OCI-LY1 (cell line): ENCODE data around the gene VDAC1.
"Not testable (repeated sequence)": the region's sequence is repeated elsewhere in the genome, so short reads cannot be mapped to it uniquely, and the experiment has no call there.

ENCODE experiments used
- H2AFZ ChIP-seq: fragments of 200-600 bp; sonication (generic), shearing (Covaris generic); 2 replicates; pipeline ENCODE4 v1.6.0; 2014; ENCODE audit warnings: antibody characterized with exemption, mild to moderate bottlenecking, low read length
- H3F3A ChIP-seq: fragments of 200-600 bp; sonication (generic), shearing (Covaris generic); 2 replicates; pipeline ENCODE4 v1.6.0; 2014; ENCODE audit warnings: mild to moderate bottlenecking, antibody characterized with exemption, low read length, moderate library complexity; ENCODE audit not compliant: insufficient read depth
- H3K27ac ChIP-seq: fragments of 200-600 bp; sonication (generic); 2 replicates; pipeline ENCODE4 v1.5.1; 2014; ENCODE audit warnings: low read length, mixed run types, mild to moderate bottlenecking, low read depth; ENCODE audit not compliant: poor library complexity, severe bottlenecking
- H3K27me3 ChIP-seq: fragments of 200-600 bp; sonication (generic); 2 replicates; pipeline ENCODE4 v1.6.0; 2014; ENCODE audit warnings: antibody characterized with exemption, mild to moderate bottlenecking, low read length, moderate library complexity; ENCODE audit not compliant: insufficient read depth
- H3K36me3 ChIP-seq: fragments of 200-600 bp; sonication (generic); 2 replicates; pipeline ENCODE4 v1.6.1; 2014; ENCODE audit warnings: mild to moderate bottlenecking, antibody characterized with exemption, low read length, moderate library complexity, mixed read lengths; ENCODE audit not compliant: insufficient read depth
- H3K4me1 ChIP-seq: fragments of 200-600 bp; sonication (generic); 2 replicates; pipeline ENCODE4 v1.5.1; 2014; ENCODE audit warnings: mild to moderate bottlenecking, low read length, moderate library complexity; ENCODE audit not compliant: insufficient read depth, severe bottlenecking
- H3K4me2 ChIP-seq: fragments of 200-600 bp; sonication (generic), shearing (Covaris generic); 2 replicates; pipeline ENCODE4 v1.6.1; 2014; ENCODE audit warnings: low read length
- H3K4me3 ChIP-seq: fragments of 200-600 bp; sonication (generic); 2 replicates; pipeline ENCODE4 v1.5.1; 2014; ENCODE audit warnings: low read length, low read depth, mild to moderate bottlenecking, mixed read lengths; ENCODE audit not compliant: poor library complexity, severe bottlenecking
- H3K79me2 ChIP-seq: fragments of 200-600 bp; shearing (Covaris generic); 2 replicates; pipeline ENCODE4 v1.6.1; 2016; ENCODE audit warnings: mixed run types, low read length, mixed read lengths; ENCODE audit not compliant: insufficient read depth
- H3K9ac ChIP-seq: fragments of 200-600 bp; sonication (generic), shearing (Covaris generic); 2 replicates; pipeline ENCODE4 v1.6.1; 2014; ENCODE audit warnings: mild to moderate bottlenecking, low read length, mixed read lengths
- H3K9me2 ChIP-seq: fragments of 200-600 bp; sonication (generic), shearing (Covaris generic); 2 replicates; pipeline ENCODE4 v1.6.1; 2014; ENCODE audit warnings: low read depth, mild to moderate bottlenecking, low read length, mixed read lengths
- H3K9me3 ChIP-seq: fragments of 200-600 bp; shearing (Covaris generic); 2 replicates; pipeline ENCODE4 v1.6.1; 2014; ENCODE audit warnings: low read length, mixed read lengths
- H4K20me1 ChIP-seq: fragments of 200-600 bp; sonication (generic), shearing (Covaris generic); 2 replicates; pipeline ENCODE4 v1.6.0; 2016; ENCODE audit warnings: mild to moderate bottlenecking, low read length; ENCODE audit not compliant: insufficient read depth
- CTCF ChIP-seq: fragments of 200-600 bp; sonication (generic), shearing (Covaris generic); IDR thresholded peaks from 2 replicates; pipeline ENCODE4 v1.5.1; 2017; ENCODE audit warnings: mild to moderate bottlenecking, antibody characterized with exemption, low read length, moderate library complexity, mixed read lengths
- EZH2 ChIP-seq: fragments of 200-600 bp; sonication (generic), shearing (Covaris generic); IDR thresholded peaks from 2 replicates; pipeline ENCODE4 v1.8.0; 2017; ENCODE audit warnings: borderline replicate concordance, mixed run types, mild to moderate bottlenecking, antibody characterized with exemption, low read length, moderate library complexity, mixed read lengths

Gene VDAC1

GRCh38 chr5:134034326-134034725, 29.6 kb upstream of the VDAC1 start:
- Histone ChIP-seq H4K20me1 (no peaks in the 10 kb centered on the region), H3K9ac (no peak overlapping the region), H3K9me3 (no peaks in the 10 kb centered on the region), H3K27me3 (no peaks in the 10 kb centered on the region), H3K9me2 (no peaks in the 10 kb centered on the region), H3K4me3 (no peak overlapping the region), H3K27ac (no peak overlapping the region), H3K4me2 (no peak overlapping the region), H3K4me1 (no peaks in the 10 kb centered on the region), H3F3A (no peaks in the 10 kb centered on the region), H2AFZ (no peak overlapping the region), H3K79me2 (no peaks in the 10 kb centered on the region), H3K36me3 (no peaks in the 10 kb centered on the region)
- TF ChIP-seq CTCF (no peak), EZH2 (no peak)

GRCh38 chr5:134030303-134030964, 25.7 kb upstream of the VDAC1 start:
- not testable (repeated sequence) for H3K36me3 ChIP-seq, H3K9ac ChIP-seq, H3K27ac ChIP-seq, H3K9me3 ChIP-seq, H2AFZ ChIP-seq, H3K4me1 ChIP-seq, H3F3A ChIP-seq, H3K4me3 ChIP-seq, H3K79me2 ChIP-seq, H3K4me2 ChIP-seq, H3K9me2 ChIP-seq, H3K27me3 ChIP-seq, H4K20me1 ChIP-seq

GRCh38 chr5:134029156-134029555, 24.4 kb upstream of the VDAC1 start:
- no peak overlapping the region for H3K27ac ChIP-seq
- H3K9ac ChIP-seq: no peak overlapping the region
- no peak overlapping the region for H3K4me3 ChIP-seq
- no peaks in the 10 kb centered on the region for H4K20me1 ChIP-seq
- H3K27me3 ChIP-seq: no peaks in the 10 kb centered on the region
- no peak overlapping the region for H3K4me2 ChIP-seq
- TF ChIP-seq EZH2 (no peak), CTCF (no peak)
- H3K36me3 ChIP-seq: no peaks in the 10 kb centered on the region
- H3K4me1 ChIP-seq: no peaks in the 10 kb centered on the region
- no peaks in the 10 kb centered on the region for H3F3A ChIP-seq
- no peaks in the 10 kb centered on the region for H3K9me2 ChIP-seq
- H3K79me2 ChIP-seq: no peaks in the 10 kb centered on the region
- no peak overlapping the region for H2AFZ ChIP-seq
- H3K9me3 ChIP-seq: no peaks in the 10 kb centered on the region

- Histone ChIP-seq H3K9me3 (no peaks in the 10 kb centered on the region), H3K27ac (no peak overlapping the region), H3K9ac (no peak overlapping the region), H3K36me3 (no peaks in the 10 kb centered on the region), H3K4me2 (no peak overlapping the region), H3K9me2 (no peaks in the 10 kb centered on the region), H3K27me3 (no peaks in the 10 kb centered on the region), H3K4me1 (no peaks in the 10 kb centered on the region), H2AFZ (no peak overlapping the region), H3K4me3 (no peak overlapping the region), H4K20me1 (no peaks in the 10 kb centered on the region), H3K79me2 (no peaks in the 10 kb centered on the region), H3F3A (no peaks in the 10 kb centered on the region)
- TF ChIP-seq EZH2 (no peak), CTCF (no peak)
Measured at GRCh38 chr5:134028496-134028895, 23.7 kb upstream of the VDAC1 start.
